GM19239 (cell line): ENCODE data around the gene MIGA1.
"Not testable (repeated sequence)": the region's sequence is repeated elsewhere in the genome, so short reads cannot be mapped to it uniquely, and the experiment has no call there.

Source experiments
- DNase-seq: peaks from one replicate; pipeline ENCODE4 v3.0.0; 2011; ENCODE audit warnings: low spot score; ENCODE audit not compliant: insufficient read length
- FAIRE-seq: peaks from 2 replicates; lab custom pipeline; 2011; peaks lifted over from hg19 to GRCh38; lab: Jason Lieb, UNC

MIGA1 gene

DNA sequence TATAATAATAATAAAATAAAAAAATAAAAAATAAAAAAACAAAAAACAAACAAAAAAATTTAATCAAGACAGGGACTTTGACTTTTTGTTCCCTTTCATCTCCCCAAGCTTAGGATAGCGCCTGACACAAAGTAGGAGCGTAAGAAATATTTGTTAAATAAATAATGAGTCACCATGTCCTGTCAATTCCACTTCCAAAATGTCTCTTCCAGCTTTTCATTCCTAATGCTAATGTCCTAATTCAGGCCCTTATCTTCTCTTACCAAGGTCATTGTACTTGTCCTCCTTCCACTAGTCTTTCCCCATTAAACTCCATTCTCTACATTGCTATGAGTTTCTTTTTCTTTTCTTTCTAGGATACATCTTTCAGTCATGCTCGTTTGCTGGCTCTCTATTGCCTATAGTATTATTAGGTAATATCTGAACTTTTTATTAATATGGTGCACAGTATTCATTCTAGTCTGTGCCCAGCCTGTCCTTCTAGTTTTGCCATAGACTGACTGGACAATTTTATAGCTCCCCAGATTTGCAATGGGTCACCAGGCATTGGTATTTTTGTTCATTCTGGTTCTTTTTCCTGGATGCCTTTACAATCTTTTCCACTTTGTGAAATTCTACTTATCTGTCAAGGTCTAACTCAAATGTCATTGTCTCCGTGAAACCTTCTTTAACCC is 120.3 kb downstream of the MIGA1 start:
- FAIRE-seq (no peak), DNase-seq (no peak)

DNA sequence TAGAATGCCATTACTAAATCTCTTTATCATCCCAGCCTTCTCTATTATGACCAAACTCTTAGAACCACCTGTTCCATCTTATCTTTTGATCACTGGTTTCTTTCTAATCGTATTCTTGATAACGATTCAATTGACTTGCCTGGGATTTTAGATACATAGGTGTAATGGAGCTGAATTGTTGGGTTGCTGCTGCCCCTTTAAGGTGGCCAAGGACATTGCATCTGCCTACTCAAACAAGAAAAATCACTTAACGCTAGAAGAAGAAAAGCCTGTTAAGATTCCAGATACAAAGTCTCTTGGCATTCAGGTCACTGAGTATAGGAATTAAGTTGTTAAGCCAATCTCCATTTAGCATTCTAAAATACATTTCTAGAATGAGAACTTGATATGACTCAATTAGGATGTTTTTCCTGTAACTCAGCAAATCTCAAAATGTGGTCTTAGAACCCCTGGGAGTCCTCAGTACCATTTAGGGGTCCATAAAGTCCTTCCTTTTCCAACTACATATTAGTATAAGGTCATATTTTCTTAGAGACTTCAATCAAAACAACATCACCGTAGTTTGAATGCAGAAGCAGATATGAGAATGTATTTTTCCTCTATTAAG is 121.3 kb downstream of the MIGA1 start:
- FAIRE-seq (peak; percentile 85), DNase-seq (no peak)

DNA sequence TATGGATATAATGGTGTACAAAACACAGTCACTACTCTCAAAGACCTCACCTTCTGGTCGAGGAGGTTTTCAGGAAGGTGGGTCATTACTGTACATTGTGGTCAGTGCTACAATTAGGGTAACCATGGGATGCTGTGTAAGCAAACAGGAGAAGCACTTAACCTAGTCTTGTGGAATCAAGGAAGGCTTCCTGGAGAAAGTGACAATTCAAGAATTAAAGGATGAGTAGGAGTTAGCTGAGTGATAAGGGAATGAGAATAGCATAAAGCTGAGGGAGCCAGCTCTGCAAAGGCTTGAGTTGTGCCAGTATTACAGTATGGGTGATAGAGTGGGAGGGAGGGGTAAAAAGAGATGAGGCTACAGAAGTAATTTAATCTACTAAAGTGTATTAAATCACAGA is 126.2 kb downstream of the MIGA1 start:
- DNase-seq (no peak), FAIRE-seq (no peak)

DNA sequence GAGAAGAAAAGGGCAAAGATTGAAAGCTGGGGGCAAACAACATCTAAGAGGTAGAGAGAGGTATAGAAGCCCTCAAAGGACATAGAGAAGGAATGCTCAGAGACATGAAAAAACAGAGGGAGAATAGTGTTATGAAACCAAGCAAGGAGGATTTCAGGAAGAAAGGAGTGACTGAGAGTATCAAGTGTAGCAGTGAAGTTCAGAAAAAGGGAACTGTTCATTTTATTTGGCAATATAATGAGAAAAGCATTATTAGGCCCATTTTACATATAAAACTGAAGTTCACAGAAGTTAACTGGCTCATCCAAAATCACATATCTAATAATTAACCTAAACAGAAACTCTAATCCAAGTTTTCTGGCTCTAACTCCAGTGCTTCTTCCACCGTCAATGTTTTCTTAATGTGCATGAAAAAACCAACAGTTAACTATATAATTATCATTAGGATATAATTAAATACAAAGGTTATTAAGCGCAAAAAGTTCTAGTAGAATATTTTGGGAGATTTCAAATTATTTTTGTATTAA is 126.6 kb downstream of the MIGA1 start:
- DNase-seq (no peak), FAIRE-seq (no peak)

DNA sequence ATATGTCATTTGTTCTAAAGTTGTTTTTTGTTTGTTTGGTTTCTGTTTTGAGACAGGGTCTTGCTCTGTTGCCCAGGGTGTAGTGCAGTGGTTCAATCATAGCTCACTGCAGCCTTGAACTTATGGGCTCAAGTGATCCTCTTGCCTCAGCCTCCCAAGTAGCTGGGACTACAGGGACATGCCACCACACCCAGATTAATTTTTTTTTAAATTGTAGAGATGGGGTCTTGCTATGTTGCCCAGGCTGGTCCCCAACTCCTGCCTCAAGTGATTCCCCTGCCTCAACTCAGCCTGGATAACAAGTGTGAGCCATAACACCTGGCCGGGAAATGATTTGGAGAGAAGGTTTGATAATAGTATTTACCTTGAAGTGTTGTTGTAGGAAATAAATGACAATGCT is 127.2 kb downstream of the MIGA1 start:
- DNase-seq, result no peak
- FAIRE-seq, result no peak

DNA sequence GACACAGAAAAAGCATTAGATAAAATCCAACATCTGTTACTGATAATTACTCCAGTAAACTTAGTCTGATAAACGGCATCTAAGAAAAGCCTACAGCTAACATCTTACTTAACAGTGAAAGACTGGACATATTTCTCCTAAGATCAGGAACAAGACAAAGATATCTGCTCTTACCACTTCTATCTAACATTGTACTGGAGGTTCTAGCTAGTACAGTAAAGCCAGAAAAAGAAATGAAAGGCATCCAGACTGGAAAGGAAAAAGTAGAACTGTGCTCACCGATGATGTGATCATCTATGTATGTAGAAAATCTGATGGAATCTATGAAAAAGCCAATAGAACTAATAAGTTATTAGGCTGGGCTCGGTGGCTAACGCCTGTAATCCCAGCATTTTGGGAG is 130.7 kb downstream of the MIGA1 start:
- FAIRE-seq (no peak), DNase-seq (no peak)

DNA sequence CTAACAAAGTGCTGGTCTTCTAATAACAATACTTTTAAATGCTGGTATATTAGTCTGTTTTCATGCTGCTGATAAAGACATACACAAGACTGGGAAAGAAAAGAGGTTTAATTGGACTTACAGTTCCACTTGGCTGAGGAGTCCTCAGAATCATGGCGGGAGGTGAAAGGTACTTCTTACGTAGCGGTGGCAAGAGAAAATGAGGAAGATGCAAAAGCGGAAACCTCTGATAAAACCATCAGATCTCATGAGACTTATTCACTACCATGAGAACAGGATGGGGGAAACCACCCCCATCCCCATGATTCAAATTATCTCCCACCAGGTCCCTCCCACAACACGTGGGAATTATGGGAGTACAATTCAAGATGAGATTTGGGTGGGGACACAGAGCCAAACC is 139.5 kb downstream of the MIGA1 start:
- FAIRE-seq, DNase-seq: not testable (repeated sequence)

DNA sequence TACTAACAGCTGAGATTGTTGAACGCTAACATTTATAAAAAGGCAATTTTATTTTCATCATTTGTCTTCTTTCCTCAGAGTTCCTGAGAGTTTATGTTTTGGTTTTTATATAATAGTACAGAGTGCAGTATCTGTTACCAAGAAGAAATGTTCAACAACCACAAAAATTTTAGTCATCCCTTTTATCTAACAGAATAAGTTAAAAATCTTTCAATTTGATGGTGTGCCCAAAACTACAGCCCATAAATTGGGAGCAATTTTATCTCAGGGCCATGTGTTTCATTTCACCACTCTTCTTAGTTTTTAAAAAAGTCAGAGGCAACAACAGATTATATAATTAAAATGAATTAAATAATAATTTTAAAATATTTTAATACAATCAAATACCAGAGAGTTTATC is 146.1 kb downstream of the MIGA1 start:
- no peak for FAIRE-seq

DNA sequence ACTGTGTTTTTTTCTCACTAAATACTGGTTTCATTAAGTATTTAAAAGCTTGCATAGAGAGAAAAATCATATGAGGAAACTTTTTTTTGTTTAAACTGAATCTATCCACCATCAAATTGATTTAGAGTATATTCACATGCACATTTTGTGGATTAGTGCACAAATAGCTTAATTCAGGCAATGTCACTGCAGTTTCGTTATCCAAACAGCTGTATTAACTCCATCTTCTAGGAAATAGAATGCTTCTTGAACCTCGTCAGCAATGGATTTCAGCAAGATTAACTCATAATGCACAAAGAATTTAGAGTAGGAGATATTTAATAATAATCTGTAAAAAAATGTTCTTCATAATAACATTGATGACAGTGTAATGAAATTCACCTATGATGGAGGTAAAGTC is 146.5 kb downstream of the MIGA1 start:
- DNase-seq (no peak), FAIRE-seq (no peak)

More for the DNA sequence above, 146.1 kb downstream of the MIGA1 start:
- no peak for DNase-seq

DNA sequence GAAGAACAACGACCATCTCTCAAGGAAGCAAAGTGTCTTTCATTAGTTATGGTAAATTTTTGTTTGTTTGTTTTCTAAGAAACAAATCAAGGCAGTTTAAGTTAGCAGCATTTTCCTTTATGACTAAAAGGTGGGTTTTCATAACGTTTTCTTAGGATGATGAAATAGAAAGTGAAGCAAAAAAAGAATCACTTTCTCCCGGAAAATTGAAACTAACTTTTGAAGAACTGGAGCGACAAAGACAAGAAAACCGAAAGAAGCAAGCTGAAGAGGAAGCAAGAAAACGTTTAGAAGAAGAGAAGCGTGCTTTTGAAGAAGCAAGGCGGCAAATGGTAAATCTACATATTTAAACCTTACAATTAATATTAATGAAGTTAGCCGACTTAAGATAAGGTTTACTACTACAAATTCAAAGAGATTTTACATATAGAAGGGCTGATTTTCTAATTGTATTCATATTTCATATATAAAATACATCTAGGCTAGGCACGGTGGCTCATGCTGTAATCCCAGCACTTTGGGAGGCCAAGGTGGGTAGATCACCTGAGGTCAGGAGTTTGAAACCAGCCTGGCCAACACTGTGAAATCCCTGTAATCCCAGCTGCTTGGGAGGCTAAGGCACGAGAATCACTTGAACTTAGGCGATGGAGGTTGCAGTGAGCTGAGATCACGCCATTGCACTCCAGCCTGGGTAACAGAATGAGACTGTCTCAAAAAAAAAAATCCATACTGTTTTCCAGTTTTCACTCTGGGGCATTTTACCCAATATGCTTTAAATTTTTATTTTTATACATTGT is 147.3 kb downstream of the MIGA1 start:
- DNase-seq (peak; percentile 14), FAIRE-seq (peak; percentile 93)

DNA sequence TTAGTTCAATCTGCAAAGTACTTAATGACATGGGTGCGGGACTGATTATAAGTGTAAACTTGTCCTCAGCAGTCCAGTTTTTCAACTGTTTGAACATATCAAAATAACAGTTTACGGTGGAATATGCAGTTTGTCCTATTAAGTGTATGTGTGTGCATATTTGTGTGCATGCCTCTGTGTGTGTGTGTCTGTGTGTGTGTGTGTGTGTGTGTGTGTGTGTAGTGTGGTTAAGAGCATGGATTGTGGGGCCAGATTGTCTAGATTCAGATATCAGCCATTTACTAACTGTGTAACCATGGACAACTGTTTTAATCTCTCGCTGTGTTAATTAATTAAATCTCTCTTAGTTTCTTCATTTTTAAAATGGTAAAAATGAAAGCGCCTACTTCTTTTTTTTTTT is 148.0 kb downstream of the MIGA1 start:
- DNase-seq, result no peak
- FAIRE-seq, result peak; percentile 42
